ENCODE results near the gene PKP4.

Gene PKP4

DNA sequence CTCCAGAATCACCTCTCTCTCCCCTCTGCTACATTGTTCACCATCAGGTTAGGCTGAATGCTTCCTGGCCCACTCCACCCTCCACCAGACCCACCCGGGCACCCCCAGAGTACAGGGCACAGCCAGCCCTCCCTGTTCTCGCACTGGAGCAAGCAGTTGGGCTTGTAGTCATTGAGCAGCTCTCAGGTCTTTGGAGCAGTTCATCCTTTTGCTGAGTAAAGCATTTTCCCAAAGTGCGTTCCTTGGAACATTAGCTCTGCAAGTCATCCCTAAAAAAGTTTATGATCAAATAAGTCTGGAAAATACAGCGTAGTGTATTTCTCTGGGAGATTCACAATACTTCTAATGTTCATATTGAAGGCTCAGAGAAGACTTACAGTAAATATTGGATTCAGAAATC, 234.9 kb downstream of the PKP4 start:
- H3K4me2 ChIP-seq (ENCODE audit: low read depth, low read length, poor library complexity, severe bottlenecking), result no peak overlapping the region
- no peak overlapping the region for H3K4me3 ChIP-seq (ENCODE audit: insufficient read depth, low read length, poor library complexity, severe bottlenecking)
- TF ChIP-seq EZH2phosphoT487 (conservative IDR thresholded peaks at IDR 0.05; ENCODE audit: low read length), result no peak
- TF ChIP-seq, protein P1, sequence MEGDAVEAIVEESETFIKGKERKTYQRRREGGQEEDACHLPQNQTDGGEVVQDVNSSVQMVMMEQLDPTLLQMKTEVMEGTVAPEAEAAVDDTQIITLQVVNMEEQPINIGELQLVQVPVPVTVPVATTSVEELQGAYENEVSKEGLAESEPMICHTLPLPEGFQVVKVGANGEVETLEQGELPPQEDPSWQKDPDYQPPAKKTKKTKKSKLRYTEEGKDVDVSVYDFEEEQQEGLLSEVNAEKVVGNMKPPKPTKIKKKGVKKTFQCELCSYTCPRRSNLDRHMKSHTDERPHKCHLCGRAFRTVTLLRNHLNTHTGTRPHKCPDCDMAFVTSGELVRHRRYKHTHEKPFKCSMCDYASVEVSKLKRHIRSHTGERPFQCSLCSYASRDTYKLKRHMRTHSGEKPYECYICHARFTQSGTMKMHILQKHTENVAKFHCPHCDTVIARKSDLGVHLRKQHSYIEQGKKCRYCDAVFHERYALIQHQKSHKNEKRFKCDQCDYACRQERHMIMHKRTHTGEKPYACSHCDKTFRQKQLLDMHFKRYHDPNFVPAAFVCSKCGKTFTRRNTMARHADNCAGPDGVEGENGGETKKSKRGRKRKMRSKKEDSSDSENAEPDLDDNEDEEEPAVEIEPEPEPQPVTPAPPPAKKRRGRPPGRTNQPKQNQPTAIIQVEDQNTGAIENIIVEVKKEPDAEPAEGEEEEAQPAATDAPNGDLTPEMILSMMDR (IDR thresholded peaks at IDR 0.05; ENCODE audit: insufficient read depth, low read length, poor library complexity, severe bottlenecking), result no peak

DNA sequence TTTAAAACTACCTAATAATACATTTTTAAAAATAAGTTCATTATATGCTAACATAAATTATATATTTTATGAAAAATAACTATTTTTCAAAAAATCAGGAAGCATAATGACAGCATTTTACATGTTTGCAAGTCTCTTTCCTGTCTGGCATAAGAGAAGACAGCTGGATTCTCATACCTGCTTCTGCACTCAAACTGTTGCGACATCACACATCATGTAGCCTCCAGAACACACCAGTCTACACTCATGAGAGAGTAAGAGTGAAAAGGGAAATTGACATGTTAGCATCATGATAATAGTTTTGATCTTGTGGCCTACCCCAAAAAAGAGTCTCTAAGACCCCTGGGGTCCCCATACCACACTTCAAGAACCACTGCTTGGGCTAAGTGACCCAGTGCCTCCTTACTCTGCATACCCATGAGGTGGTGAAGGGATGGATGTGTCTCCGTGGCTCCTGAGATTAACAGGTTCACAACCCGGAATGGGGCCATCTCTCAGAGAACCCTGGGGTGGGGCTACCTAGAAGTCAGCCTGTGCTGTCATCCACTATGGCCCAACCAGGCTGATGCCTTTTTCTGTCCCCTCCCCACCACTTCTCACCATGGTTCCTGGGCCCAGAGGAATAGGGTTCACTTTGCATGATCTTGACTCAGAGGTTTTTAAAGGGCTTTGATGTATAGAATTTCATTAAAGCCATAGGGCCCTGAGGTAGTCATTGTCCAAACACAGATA, 235.8 kb downstream of the PKP4 start:
- Histone ChIP-seq H2AFZ (ENCODE audit: low read depth, low read length, severe bottlenecking) (no peak overlapping the region), H3K9ac (ENCODE audit: low read length) (no peak overlapping the region), H3K27ac (ENCODE audit: low read depth, low read length) (no peak overlapping the region), H3K36me3 (ENCODE audit: low read length) (no peaks in the 10 kb centered on the region; the same call in 1 of the 2 replicates), H3K79me2 (ENCODE audit: insufficient read depth, low read length) (no peaks in the 10 kb centered on the region), H3K4me2 (ENCODE audit: low read depth, low read length, poor library complexity, severe bottlenecking) (no peak overlapping the region), H3K9me2 (replicated peaks; ENCODE audit: insufficient read depth, low read length) (no peaks in the 10 kb centered on the region), H3K27me3 (ENCODE audit: low read length) (no peaks in the 10 kb centered on the region), H3K9me3 (ENCODE audit: insufficient read depth, low read length) (no peaks in the 10 kb centered on the region; the same call in 1 of the 2 replicates), H4K20me1 (ENCODE audit: low read depth, low read length) (no peaks in the 10 kb centered on the region), H3F3A (ENCODE audit: insufficient read depth) (no peaks in the 10 kb centered on the region), H3K4me3 (ENCODE audit: insufficient read depth, low read length, poor library complexity, severe bottlenecking) (no peak overlapping the region)
- TF ChIP-seq, protein P1 (IDR thresholded peaks at IDR 0.05; ENCODE audit: insufficient read depth, low read length, poor library complexity, severe bottlenecking), result no peak
- no peak for TF ChIP-seq EZH2phosphoT487 (conservative IDR thresholded peaks at IDR 0.05; ENCODE audit: low read length)

More for the DNA sequence above, 234.9 kb downstream of the PKP4 start:
- H3K27ac ChIP-seq (ENCODE audit: low read depth, low read length), result no peak overlapping the region
- no peaks in the 10 kb centered on the region for H3K27me3 ChIP-seq (ENCODE audit: low read length)
- H3K9me2 ChIP-seq (replicated peaks; ENCODE audit: insufficient read depth, low read length), result no peaks in the 10 kb centered on the region
- H3K36me3 ChIP-seq (ENCODE audit: low read length), result no peaks in the 10 kb centered on the region; the same call in 1 of the 2 replicates
- no peaks in the 10 kb centered on the region; the same call in 1 of the 2 replicates for H3K9me3 ChIP-seq (ENCODE audit: insufficient read depth, low read length)
- H3F3A ChIP-seq (ENCODE audit: insufficient read depth), result no peaks in the 10 kb centered on the region
- H4K20me1 ChIP-seq (ENCODE audit: low read depth, low read length), result no peaks in the 10 kb centered on the region
- H3K9ac ChIP-seq (ENCODE audit: low read length), result no peak overlapping the region
- H2AFZ ChIP-seq (ENCODE audit: low read depth, low read length, severe bottlenecking), result no peak overlapping the region
- H3K79me2 ChIP-seq (ENCODE audit: insufficient read depth, low read length), result no peaks in the 10 kb centered on the region

DNA sequence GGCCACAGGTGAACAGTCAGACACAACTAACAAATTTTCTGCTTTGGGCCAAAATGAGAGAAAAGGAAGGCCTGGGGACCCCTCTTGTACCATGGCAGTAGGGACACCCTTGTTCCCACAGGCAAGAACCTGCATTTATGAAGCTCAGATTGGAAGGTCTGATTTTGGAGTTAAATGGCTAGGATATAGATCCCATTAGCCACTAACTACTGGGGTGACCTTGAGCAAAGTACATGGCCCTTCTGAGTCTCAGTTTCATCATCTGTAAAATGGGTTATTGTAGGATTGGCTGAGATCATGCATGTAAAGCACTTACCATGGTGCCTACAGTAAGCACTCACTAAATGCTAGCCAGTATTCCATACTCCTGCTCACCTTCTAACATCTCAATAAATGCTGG, 236.7 kb downstream of the PKP4 start:
- H2AFZ ChIP-seq (ENCODE audit: low read depth, low read length, severe bottlenecking), result no peak overlapping the region
- H4K20me1 ChIP-seq (ENCODE audit: low read depth, low read length), result no peaks in the 10 kb centered on the region
- no peaks in the 10 kb centered on the region; the same call in 1 of the 2 replicates for H3K9me3 ChIP-seq (ENCODE audit: insufficient read depth, low read length)
- no peaks in the 10 kb centered on the region for H3K9me2 ChIP-seq (replicated peaks; ENCODE audit: insufficient read depth, low read length)
- TF ChIP-seq, protein P1 (IDR thresholded peaks at IDR 0.05; ENCODE audit: insufficient read depth, low read length, poor library complexity, severe bottlenecking), result no peak
- TF ChIP-seq EZH2phosphoT487 (conservative IDR thresholded peaks at IDR 0.05; ENCODE audit: low read length), result no peak
- no peak overlapping the region for H3K4me3 ChIP-seq (ENCODE audit: insufficient read depth, low read length, poor library complexity, severe bottlenecking)
- H3K27me3 ChIP-seq (ENCODE audit: low read length), result no peaks in the 10 kb centered on the region
- no peak overlapping the region for H3K9ac ChIP-seq (ENCODE audit: low read length)
- no peaks in the 10 kb centered on the region; the same call in 1 of the 2 replicates for H3K36me3 ChIP-seq (ENCODE audit: low read length)
- H3K79me2 ChIP-seq (ENCODE audit: insufficient read depth, low read length), result no peaks in the 10 kb centered on the region
- no peak overlapping the region for H3K27ac ChIP-seq (ENCODE audit: low read depth, low read length)
- H3K4me2 ChIP-seq (ENCODE audit: low read depth, low read length, poor library complexity, severe bottlenecking), result no peak overlapping the region
- H3F3A ChIP-seq (ENCODE audit: insufficient read depth), result no peaks in the 10 kb centered on the region
